IMR-90 (cell line): ENCODE data around the gene BMX. TPM values are rescaled to one million over a fixed set of nuclear protein-coding genes. Genes with fewer than 3 reads are reported as not detected.

Source experiments
- ATAC-seq: fragments of 200-7000 bp; cut with Tn5 transposase; 2 replicates; pipeline ENCODE4 v1.9.1; 2020; ENCODE audit warnings: low read depth, mild to moderate bottlenecking, moderate library complexity
- BruUV-seq: library from RNA; stranded (reverse); fragments of 400-500 nt; replicated peaks from 2 replicates; lab custom pipeline; 2021; lab: Mats Ljungman, UMichigan
- CTCF ChIA-PET: fragments of 300-600 bp; formaldehyde crosslinking; extraction: SDS; loops from one replicate; lab custom pipeline; 2021; ENCODE audit warnings: antibody characterized with exemption; lab: Yijun Ruan, JAX
- POLR2A ChIA-PET: fragments of 300-600 bp; sonication (Branson Sonifier 250); formaldehyde crosslinking; loops from one replicate; lab custom pipeline; 2022; ENCODE audit warnings: antibody characterized with exemption; ENCODE audit not compliant: unreplicated experiment; lab: Charles Lee
- DNase-seq: peaks from one replicate; pipeline ENCODE4 v3.0.0; 2013
- H2AFZ ChIP-seq: replicated peaks from 2 replicates; pipeline ENCODE3; 2013; ENCODE audit warnings: low read length, mild to moderate bottlenecking; ENCODE audit not compliant: poor library complexity
- H2AK5ac ChIP-seq: 2 replicates; pipeline ENCODE4 v1.6.1; 2013; ENCODE audit warnings: low read depth, low read length, inconsistent platforms
- H2AK9ac ChIP-seq: replicated peaks from 2 replicates; pipeline ENCODE3; 2013; ENCODE audit warnings: mild to moderate bottlenecking, low read depth, low read length, moderate library complexity; ENCODE audit not compliant: poor library complexity
- H2BK120ac ChIP-seq: 2 replicates; pipeline ENCODE4 v1.6.1; 2013; ENCODE audit warnings: low read depth, low read length, inconsistent platforms
- H2BK15ac ChIP-seq: 3 replicates; pipeline ENCODE4 v1.6.1; 2013; ENCODE audit warnings: low read depth, low read length, inconsistent platforms
- H2BK20ac ChIP-seq: 2 replicates; pipeline ENCODE4 v1.6.1; 2013; ENCODE audit warnings: low read depth, mild to moderate bottlenecking, inconsistent platforms, low read length, moderate library complexity
- H2BK5ac ChIP-seq: 2 replicates; pipeline ENCODE4 v1.6.1; 2013; ENCODE audit warnings: mild to moderate bottlenecking, low read depth, low read length, inconsistent platforms; ENCODE audit not compliant: poor library complexity, severe bottlenecking
- H3K14ac ChIP-seq: replicated peaks from 2 replicates; pipeline ENCODE4 v1.6.1; 2013; ENCODE audit warnings: low read depth, low read length, inconsistent platforms
- H3K18ac ChIP-seq: 2 replicates; pipeline ENCODE4 v1.6.1; 2013; ENCODE audit warnings: low read depth, low read length, control low read depth
- H3K23ac ChIP-seq: 2 replicates; pipeline ENCODE4 v1.6.1; 2013; ENCODE audit warnings: low read depth, low read length, inconsistent platforms
- H3K27ac ChIP-seq: 2 replicates; pipeline ENCODE4 v1.5.1; 2013; ENCODE audit warnings: mild to moderate bottlenecking, control low read depth, low read length; ENCODE audit not compliant: insufficient read depth
- H3K27me3 ChIP-seq: 2 replicates; pipeline ENCODE4 v1.6.1; 2013; ENCODE audit warnings: low read length; ENCODE audit not compliant: control insufficient read depth, insufficient read depth
- H3K36me3 ChIP-seq: 2 replicates; pipeline ENCODE4 v1.6.1; 2013; ENCODE audit warnings: low read length, mixed read lengths; ENCODE audit not compliant: control insufficient read depth, insufficient read depth
- H3K4ac ChIP-seq: 2 replicates; pipeline ENCODE4 v1.6.1; 2013; ENCODE audit warnings: low read depth, low read length, inconsistent platforms
- H3K4me1 ChIP-seq: 2 replicates; pipeline ENCODE4 v1.6.1; 2013; ENCODE audit warnings: low read length, mixed read lengths; ENCODE audit not compliant: control insufficient read depth, insufficient read depth
- H3K4me2 ChIP-seq: 2 replicates; pipeline ENCODE4 v1.6.1; 2013; ENCODE audit warnings: low read depth, mild to moderate bottlenecking, control low read depth, low read length, moderate library complexity
- H3K4me3 ChIP-seq: 2 replicates; pipeline ENCODE4 v1.5.1; 2013; ENCODE audit warnings: low read depth, mild to moderate bottlenecking, control low read depth, low read length, moderate library complexity; ENCODE audit not compliant: insufficient read depth
- H3K56ac ChIP-seq: 2 replicates; pipeline ENCODE4 v1.6.1; 2013; ENCODE audit warnings: low read length, inconsistent platforms; ENCODE audit not compliant: insufficient read depth; ENCODE audit errors: extremely low read depth
- H3K79me1 ChIP-seq, 2 experiments: 2 replicates each; pipeline ENCODE4 v1.6.1; 2013; ENCODE audit warnings: low read length in 2 of 2, inconsistent platforms in 1 of 2, low read depth in 1 of 2
- H3K9ac ChIP-seq: 2 replicates; pipeline ENCODE4 v1.6.1; 2013; ENCODE audit warnings: low read depth, low read length, control low read depth
- H3K9me1 ChIP-seq: 2 replicates; pipeline ENCODE4 v1.6.1; 2013; ENCODE audit warnings: low read length, inconsistent platforms; ENCODE audit not compliant: insufficient read depth
- H3K9me3 ChIP-seq: 2 replicates; pipeline ENCODE4 v1.6.1; 2013; ENCODE audit warnings: low read length; ENCODE audit not compliant: control insufficient read depth, insufficient read depth
- H4K20me1 ChIP-seq: 2 replicates; pipeline ENCODE4 v1.6.1; 2013; ENCODE audit warnings: low read length, inconsistent platforms; ENCODE audit not compliant: insufficient read depth
- H4K5ac ChIP-seq: 2 replicates; pipeline ENCODE4 v1.6.1; 2013; ENCODE audit warnings: mild to moderate bottlenecking, low read depth, low read length, control low read depth
- H4K8ac ChIP-seq, 2 experiments: 2 replicates each; pipeline ENCODE4 v1.6.1; 2013; ENCODE audit warnings: low read depth in 2 of 2, low read length in 2 of 2, control low read depth in 1 of 2, inconsistent platforms in 1 of 2
- H4K91ac ChIP-seq: 2 replicates; pipeline ENCODE4 v1.6.1; 2013; ENCODE audit warnings: low read depth, low read length, inconsistent platforms; ENCODE audit not compliant: insufficient read depth
- BHLHE40 ChIP-seq: fragments of 150-350 bp; IDR thresholded peaks from 2 replicates; pipeline ENCODE4 v1.6.1; 2016; ENCODE audit warnings: mild to moderate bottlenecking, low read depth, low read length
- CEBPB ChIP-seq: IDR thresholded peaks from 2 replicates; pipeline ENCODE4 v1.6.1; 2012; ENCODE audit warnings: low read depth, low read length, improper control_type of control experiment
- CHD1 ChIP-seq: IDR thresholded peaks from 2 replicates; pipeline ENCODE4 v1.6.1; 2012; ENCODE audit warnings: low read depth, low read length, improper control_type of control experiment
- FOS ChIP-seq: fragments of 150-350 bp; IDR thresholded peaks from 2 replicates; pipeline ENCODE4 v1.6.1; 2016; ENCODE audit warnings: low read depth, low read length
- MAFK ChIP-seq: IDR thresholded peaks from 2 replicates; pipeline ENCODE4 v1.6.1; 2012; ENCODE audit warnings: low read depth, low read length, improper control_type of control experiment
- MAZ ChIP-seq: IDR thresholded peaks from 2 replicates; pipeline ENCODE4 v1.6.1; 2012; ENCODE audit warnings: low read depth, mild to moderate bottlenecking, low read length, improper control_type of control experiment, moderate library complexity, borderline replicate concordance
- MXI1 ChIP-seq: IDR thresholded peaks from 2 replicates; pipeline ENCODE4 v1.6.1; 2012; ENCODE audit warnings: low read depth, mild to moderate bottlenecking, low read length, moderate library complexity, borderline replicate concordance
- NFE2L2 ChIP-seq: fragments of 150-350 bp; IDR thresholded peaks from 2 replicates; pipeline ENCODE4 v1.6.1; 2016; ENCODE audit warnings: low read depth, mild to moderate bottlenecking, low read length
- POLR2A ChIP-seq: IDR thresholded peaks from 2 replicates; pipeline ENCODE4 v1.6.1; 2012; ENCODE audit warnings: mild to moderate bottlenecking, low read depth, low read length
- RAD21 ChIP-seq: IDR thresholded peaks from 2 replicates; pipeline ENCODE4 v1.6.1; 2012; ENCODE audit warnings: low read length, improper control_type of control experiment
- RCOR1 ChIP-seq: IDR thresholded peaks from 2 replicates; pipeline ENCODE4 v1.6.1; 2012; ENCODE audit warnings: mild to moderate bottlenecking, low read length, improper control_type of control experiment; ENCODE audit not compliant: insufficient replicate concordance
- RFX5 ChIP-seq: IDR thresholded peaks from 2 replicates; pipeline ENCODE4 v1.8.0; 2012; ENCODE audit warnings: low read depth, mild to moderate bottlenecking, low read length, moderate library complexity
- SMC3 ChIP-seq: fragments of 150-350 bp; IDR thresholded peaks from 2 replicates; pipeline ENCODE4 v1.6.1; 2016; ENCODE audit warnings: low read depth, mild to moderate bottlenecking, antibody characterized with exemption, low read length, moderate library complexity
- WGBS, 2 experiments: methylation state at CpG; one replicate each; pipeline versions ENCODE4 v1.1.5 to v1.1.7; 2013; ENCODE audit warnings: missing lambda C conversion rate in 2 of 2; ENCODE audit not compliant: insufficient read length in 1 of 2; ENCODE audit errors: extremely low coverage in 2 of 2; 5-methylcytosine and 5-hydroxymethylcytosine counted together
- dilution Hi-C: fragments of 300-500 bp; cut with HindIII; formaldehyde crosslinking; loops from one replicate; pipeline ENCODE4 v1.14.3; 2018; ENCODE audit warnings: low sequenced_read_pairs; ENCODE audit not compliant: unreplicated experiment
- in situ Hi-C: fragments of 300-500 bp; cut with MboI; formaldehyde crosslinking; loops from 3 replicates; pipeline ENCODE4 v1.14.3; 2019; ENCODE audit warnings: low sequenced_read_pairs, inconsistent platforms, mixed read lengths
- intact Hi-C: fragments of 100-400 bp; cut with micrococcal nuclease; formaldehyde crosslinking; loops from 2 replicates; pipeline ENCODE4 v1.10.0; 2022
- polyA plus RNA-seq, 3 experiments: library from polyadenylated mRNA; depleted of rRNA; stranded (reverse); fragments of >200 nt; gene quantifications; 2 replicates each; pipeline ENCODE4 v1.2.3, GENCODE V29; 2012; ENCODE audit warnings: low replicate concordance in 1 of 3
- total RNA-seq: library from RNA; depleted of rRNA; stranded (reverse); fragments of >200 nt; gene quantifications from 2 replicates; pipeline ENCODE4 v1.2.3, GENCODE V29; 2012
- TF ChIP-seq, protein P1 (sequence below): fragments of 150-350 bp; IDR thresholded peaks from 2 replicates; pipeline ENCODE4 v1.6.1; 2016; ENCODE audit warnings: low read depth, mild to moderate bottlenecking, low read length, moderate library complexity, borderline replicate concordance
- TF ChIP-seq, protein P2 (sequence below): conservative IDR thresholded peaks from 2 replicates; pipeline ENCODE4 v1.5.1; 2012; ENCODE audit warnings: mild to moderate bottlenecking, low read depth, low read length, improper control_type of control experiment
- TF ChIP-seq, protein P3 (sequence below): fragments of 150-350 bp; IDR thresholded peaks from 2 replicates; pipeline ENCODE4 v1.6.1; 2017; ENCODE audit warnings: mild to moderate bottlenecking, antibody characterized with exemption, low read length, low read depth

The BMX gene
- total and polyA plus RNA-seq, 2 of the 4 experiments (the other 2 are of a cell fraction) = not detected

DNA sequence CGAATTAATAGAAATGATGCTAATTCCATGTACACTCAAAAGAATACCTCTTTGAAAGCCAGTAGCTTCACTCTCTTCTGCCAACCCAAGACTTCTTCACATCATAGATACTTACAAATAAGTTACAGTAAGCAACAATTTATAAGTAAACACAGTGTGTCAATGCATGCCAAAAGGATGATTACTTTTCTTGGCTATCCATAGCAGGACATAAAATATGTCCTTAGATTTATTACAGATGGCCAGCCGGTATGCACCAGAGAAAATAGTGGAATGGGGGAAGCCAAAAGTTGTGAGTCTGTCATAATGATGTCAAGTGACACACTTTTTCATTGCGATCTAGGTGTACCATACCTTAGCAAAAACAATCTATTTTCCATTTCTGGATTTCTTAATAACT is 631 bp upstream of the BMX start:
- no peak for ATAC-seq
- DNase-seq = no peak
- Histone ChIP-seq H4K20me1 (no peaks in the 10 kb centered on the region), H3K4me1 (no peaks in the 10 kb centered on the region), H4K8ac (no peak overlapping the region), H2AFZ (no peak overlapping the region), H4K91ac (no peak overlapping the region), H3K36me3 (no peaks in the 10 kb centered on the region), H2BK20ac (no peak overlapping the region), H4K5ac (no peak overlapping the region), H3K9me1 (no peaks in the 10 kb centered on the region), H3K4ac (no peak overlapping the region), H3K4me3 (no peak overlapping the region), H3K56ac (no peak overlapping the region), H3K18ac (no peak overlapping the region), H2BK5ac (no peak overlapping the region), H2AK9ac (no peak overlapping the region), H3K9me3 (no peaks in the 10 kb centered on the region), H3K14ac (no peak overlapping the region), H3K79me1 (no peaks in the 10 kb centered on the region), H2AK5ac (no peak overlapping the region), H2BK120ac (no peak overlapping the region), H3K27me3 (peaks cover 15% of the 10 kb centered on the region), H3K27ac (no peak overlapping the region), H3K23ac (no peak overlapping the region), H3K9ac (no peak overlapping the region), H3K4me2 (no peak overlapping the region), H2BK15ac (no peak overlapping the region)
- BruUV-seq = no TSS peak
- CTCF ChIA-PET = no interaction called here
- intact Hi-C loops (loop anchor here (10.0 kb wide), 1 partner anchor 175 kb away; no protein-coding TSS in a partner anchor), in situ Hi-C loops (loop anchor here (25.0 kb wide), 1 partner anchor 1187 kb away; no protein-coding TSS in a partner anchor), dilution Hi-C loops (no loop called here)
- no peak for TF ChIP-seq CEBPB
- no peak for TF ChIP-seq CHD1
- no peak for TF ChIP-seq FOS
- TF ChIP-seq, protein P1, sequence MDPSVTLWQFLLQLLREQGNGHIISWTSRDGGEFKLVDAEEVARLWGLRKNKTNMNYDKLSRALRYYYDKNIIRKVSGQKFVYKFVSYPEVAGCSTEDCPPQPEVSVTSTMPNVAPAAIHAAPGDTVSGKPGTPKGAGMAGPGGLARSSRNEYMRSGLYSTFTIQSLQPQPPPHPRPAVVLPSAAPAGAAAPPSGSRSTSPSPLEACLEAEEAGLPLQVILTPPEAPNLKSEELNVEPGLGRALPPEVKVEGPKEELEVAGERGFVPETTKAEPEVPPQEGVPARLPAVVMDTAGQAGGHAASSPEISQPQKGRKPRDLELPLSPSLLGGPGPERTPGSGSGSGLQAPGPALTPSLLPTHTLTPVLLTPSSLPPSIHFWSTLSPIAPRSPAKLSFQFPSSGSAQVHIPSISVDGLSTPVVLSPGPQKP = no peak
- TF ChIP-seq RAD21 = no peak
- TF ChIP-seq MAZ = no peak
- no peak for TF ChIP-seq MAFK
- no peak for TF ChIP-seq MXI1
- TF ChIP-seq, protein P2, sequence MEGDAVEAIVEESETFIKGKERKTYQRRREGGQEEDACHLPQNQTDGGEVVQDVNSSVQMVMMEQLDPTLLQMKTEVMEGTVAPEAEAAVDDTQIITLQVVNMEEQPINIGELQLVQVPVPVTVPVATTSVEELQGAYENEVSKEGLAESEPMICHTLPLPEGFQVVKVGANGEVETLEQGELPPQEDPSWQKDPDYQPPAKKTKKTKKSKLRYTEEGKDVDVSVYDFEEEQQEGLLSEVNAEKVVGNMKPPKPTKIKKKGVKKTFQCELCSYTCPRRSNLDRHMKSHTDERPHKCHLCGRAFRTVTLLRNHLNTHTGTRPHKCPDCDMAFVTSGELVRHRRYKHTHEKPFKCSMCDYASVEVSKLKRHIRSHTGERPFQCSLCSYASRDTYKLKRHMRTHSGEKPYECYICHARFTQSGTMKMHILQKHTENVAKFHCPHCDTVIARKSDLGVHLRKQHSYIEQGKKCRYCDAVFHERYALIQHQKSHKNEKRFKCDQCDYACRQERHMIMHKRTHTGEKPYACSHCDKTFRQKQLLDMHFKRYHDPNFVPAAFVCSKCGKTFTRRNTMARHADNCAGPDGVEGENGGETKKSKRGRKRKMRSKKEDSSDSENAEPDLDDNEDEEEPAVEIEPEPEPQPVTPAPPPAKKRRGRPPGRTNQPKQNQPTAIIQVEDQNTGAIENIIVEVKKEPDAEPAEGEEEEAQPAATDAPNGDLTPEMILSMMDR = no peak
- TF ChIP-seq SMC3 = no peak
- TF ChIP-seq RFX5 = no peak
- no peak for TF ChIP-seq POLR2A
- no peak for TF ChIP-seq NFE2L2
- no peak for TF ChIP-seq RCOR1
- TF ChIP-seq, protein P3, sequence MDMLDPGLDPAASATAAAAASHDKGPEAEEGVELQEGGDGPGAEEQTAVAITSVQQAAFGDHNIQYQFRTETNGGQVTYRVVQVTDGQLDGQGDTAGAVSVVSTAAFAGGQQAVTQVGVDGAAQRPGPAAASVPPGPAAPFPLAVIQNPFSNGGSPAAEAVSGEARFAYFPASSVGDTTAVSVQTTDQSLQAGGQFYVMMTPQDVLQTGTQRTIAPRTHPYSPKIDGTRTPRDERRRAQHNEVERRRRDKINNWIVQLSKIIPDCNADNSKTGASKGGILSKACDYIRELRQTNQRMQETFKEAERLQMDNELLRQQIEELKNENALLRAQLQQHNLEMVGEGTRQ = no peak
- TF ChIP-seq BHLHE40 = no peak
- WGBS, 2 experiments = no CpG with 5 or more reads among the region's 3 CpGs
- POLR2A ChIA-PET = interaction anchor here (0.7 kb wide), 1 partner anchor 1855 kb away, joined by 3 read pairs; no protein-coding TSS in a partner anchor
